H9 (cell line): ENCODE data around the gene TRAF7. TPM values are rescaled to one million over a fixed set of nuclear protein-coding genes. Genes with fewer than 3 reads are reported as not detected.

Experiments
- DNase-seq: peaks from one replicate; pipeline ENCODE4 v3.0.0-alpha.2; 2017
- H2AFZ ChIP-seq: one replicate; pipeline ENCODE4 v1.6.1; 2013; ENCODE audit warnings: mild to moderate bottlenecking, low read length, control low read depth, moderate library complexity
- H2AK5ac ChIP-seq: 2 replicates; pipeline ENCODE4 v1.6.1; 2013; ENCODE audit warnings: low read length, control low read depth, mixed read lengths; ENCODE audit not compliant: insufficient read length
- H2BK120ac ChIP-seq: one replicate; pipeline ENCODE4 v1.6.1; 2013; ENCODE audit warnings: low read depth, mild to moderate bottlenecking, low read length, control low read depth, inconsistent platforms; ENCODE audit not compliant: poor library complexity, severe bottlenecking
- H2BK12ac ChIP-seq: 2 replicates; pipeline ENCODE4 v1.6.1; 2013; ENCODE audit warnings: low read length, control low read depth, mixed read lengths, low read depth; ENCODE audit not compliant: insufficient read length
- H2BK15ac ChIP-seq: 2 replicates; pipeline ENCODE4 v1.6.1; 2013; ENCODE audit warnings: low read depth, low read length, control low read depth
- H2BK20ac ChIP-seq: one replicate; pipeline ENCODE4 v1.6.1; 2013; ENCODE audit warnings: low read depth, mild to moderate bottlenecking, low read length, control low read depth, inconsistent platforms; ENCODE audit not compliant: poor library complexity, severe bottlenecking
- H2BK5ac ChIP-seq: 2 replicates; pipeline ENCODE4 v1.6.1; 2013; ENCODE audit warnings: low read length, control low read depth, mixed read lengths; ENCODE audit not compliant: insufficient read length
- H3K14ac ChIP-seq: 2 replicates; pipeline ENCODE4 v1.6.1; 2013; ENCODE audit warnings: low read length, control low read depth; ENCODE audit not compliant: insufficient read depth
- H3K18ac ChIP-seq: 2 replicates; pipeline ENCODE4 v1.6.1; 2013; ENCODE audit warnings: low read depth, mild to moderate bottlenecking, mixed read lengths, low read length, control low read depth; ENCODE audit not compliant: insufficient read length
- H3K23ac ChIP-seq: 2 replicates; pipeline ENCODE4 v1.6.1; 2013; ENCODE audit warnings: low read length, control low read depth, mixed read lengths, low read depth; ENCODE audit not compliant: insufficient read length
- H3K23me2 ChIP-seq: 2 replicates; pipeline ENCODE4 v1.6.1; 2013; ENCODE audit warnings: low read depth, mild to moderate bottlenecking, mixed read lengths, low read length, control low read depth; ENCODE audit not compliant: insufficient read length, poor library complexity, severe bottlenecking
- H3K27ac ChIP-seq: 2 replicates; pipeline ENCODE4 v1.5.1; 2013; ENCODE audit warnings: low read length, control low read depth, mixed read lengths, low read depth; ENCODE audit not compliant: insufficient read length
- H3K27me3 ChIP-seq: 2 replicates; pipeline ENCODE4 v1.6.1; 2013; ENCODE audit warnings: low read length, control low read depth, inconsistent platforms; ENCODE audit not compliant: insufficient read depth
- H3K4ac ChIP-seq: 2 replicates; pipeline ENCODE4 v1.6.1; 2013; ENCODE audit warnings: low read depth, mild to moderate bottlenecking, control low read depth, inconsistent platforms, low read length, moderate library complexity
- H3K4me1 ChIP-seq: 2 replicates; pipeline ENCODE4 v1.6.1; 2013; ENCODE audit warnings: low read length, control low read depth, inconsistent platforms; ENCODE audit not compliant: insufficient read depth
- H3K4me2 ChIP-seq: 2 replicates; pipeline ENCODE4 v1.6.1; 2013; ENCODE audit warnings: low read length, control low read depth, mixed read lengths; ENCODE audit not compliant: insufficient read length, insufficient read depth
- H3K56ac ChIP-seq: 2 replicates; pipeline ENCODE4 v1.6.1; 2013; ENCODE audit warnings: low read depth, mild to moderate bottlenecking, mixed read lengths, low read length, control low read depth; ENCODE audit not compliant: insufficient read length
- H3K79me1 ChIP-seq: 2 replicates; pipeline ENCODE4 v1.6.1; 2013; ENCODE audit warnings: low read depth, mild to moderate bottlenecking, moderate library complexity, low read length, control low read depth, inconsistent platforms; ENCODE audit not compliant: insufficient read depth, poor library complexity, severe bottlenecking
- H3K79me2 ChIP-seq: 2 replicates; pipeline ENCODE4 v1.6.1; 2013; ENCODE audit warnings: low read length, control low read depth, inconsistent platforms; ENCODE audit not compliant: insufficient read depth
- H3K9ac ChIP-seq: 2 replicates; pipeline ENCODE4 v1.6.1; 2013; ENCODE audit warnings: low read length, control low read depth, mixed read lengths; ENCODE audit not compliant: insufficient read length; ENCODE audit errors: extremely low read depth
- H3K9me3 ChIP-seq: one replicate; pipeline ENCODE4 v1.6.1; 2013; ENCODE audit warnings: low read depth, low read length, inconsistent platforms; ENCODE audit not compliant: control insufficient read depth
- H3T11ph ChIP-seq: one replicate; pipeline ENCODE4 v1.6.1; 2013; ENCODE audit warnings: mild to moderate bottlenecking, low read length, control low read depth, inconsistent platforms
- H4K20me1 ChIP-seq: one replicate; pipeline ENCODE4 v1.6.1; 2013; ENCODE audit not compliant: control insufficient read depth, insufficient read length, insufficient read depth
- H4K5ac ChIP-seq: 2 replicates; pipeline ENCODE4 v1.6.1; 2013; ENCODE audit warnings: low read depth, mild to moderate bottlenecking, mixed read lengths, low read length, control low read depth; ENCODE audit not compliant: insufficient read length
- H4K8ac ChIP-seq: replicated peaks from 2 replicates; pipeline ENCODE4 v1.6.1; 2013; ENCODE audit warnings: low read length, control low read depth, mixed read lengths, low read depth; ENCODE audit not compliant: insufficient read length
- H4K91ac ChIP-seq: 2 replicates; pipeline ENCODE4 v1.6.1; 2013; ENCODE audit warnings: low read depth, mild to moderate bottlenecking, moderate library complexity, mixed read lengths, low read length, control low read depth; ENCODE audit not compliant: insufficient read length
- H3K27ac Mint-ChIP-seq, 3 experiments: 2 replicates in 2 of 3; 3 replicates in 1 of 3; pipeline ENCODE4 v1.8.0; 2020 to 2021; ENCODE audit warnings: mixed read lengths in 3 of 3, mild to moderate bottlenecking in 1 of 3, moderate library complexity in 1 of 3
- H3K27me3 Mint-ChIP-seq: 2 replicates; pipeline ENCODE4 v1.8.0; 2021; ENCODE audit warnings: low read depth, mild to moderate bottlenecking, moderate library complexity, mixed read lengths
- H3K36me3 Mint-ChIP-seq, 3 experiments: 2 replicates in 2 of 3; 3 replicates in 1 of 3; pipeline ENCODE4 v1.8.0; 2020 to 2021; ENCODE audit warnings: low read depth in 3 of 3, mixed read lengths in 3 of 3; ENCODE audit not compliant: insufficient read depth in 1 of 3
- H3K4me1 Mint-ChIP-seq, 2 experiments: 2 replicates each; pipeline ENCODE4 v1.8.0; 2020; ENCODE audit warnings: mixed read lengths in 2 of 2
- H3K4me3 Mint-ChIP-seq, 2 experiments: 2 replicates in 1 of 2; 3 replicates in 1 of 2; pipeline ENCODE4 v1.8.0; 2020 to 2021; ENCODE audit warnings: mild to moderate bottlenecking in 2 of 2, mixed read lengths in 2 of 2, moderate library complexity in 1 of 2
- H3K9me3 Mint-ChIP-seq, 2 experiments: 2 replicates in 1 of 2; 3 replicates in 1 of 2; pipeline ENCODE4 v1.8.0; 2020; ENCODE audit warnings: mild to moderate bottlenecking in 2 of 2, mixed read lengths in 2 of 2, moderate library complexity in 1 of 2
- CTCF ChIP-seq: fragments of 200-600 bp; sonication (generic); conservative IDR thresholded peaks from 3 replicates; pipeline ENCODE4 v1.8.0; 2021; ENCODE audit warnings: antibody characterized with exemption, mild to moderate bottlenecking
- WGBS: extraction: QIAGEN DNeasy Blood & Tissue Kit; methylation state at CpG from one replicate; pipeline ENCODE4 v1.1.7; 2013; ENCODE audit warnings: missing lambda C conversion rate, low lambda C conversion rate, mixed read lengths; ENCODE audit not compliant: insufficient read length; ENCODE audit errors: extremely low coverage; 5-methylcytosine and 5-hydroxymethylcytosine counted together
- total RNA-seq: library from RNA; stranded (reverse); gene quantifications from 2 replicates; pipeline ENCODE4 v1.2.1, GENCODE V29; 2021

Gene TRAF7
- total RNA-seq, 1 experiment from 2014 or later: 108 TPM

GRCh38 chr16:2162676-2163118 is 7.1 kb downstream of the TRAF7 start:
- Mint-ChIP-seq H3K36me3 (peaks cover 9 to 28% (median 24%) of the 10 kb centered on the region in 3 experiments), H3K4me3 (no peak overlapping the region)
- H3K9me3 ChIP-seq: no peaks in the 10 kb centered on the region

More at GRCh38 chr16:2162676-2163118, 7.1 kb downstream of the TRAF7 start:
- peaks cover 3 to 14% of the 10 kb centered on the region in 2 experiments; a peak in 3 of 4 replicates for H3K4me1 Mint-ChIP-seq
- no peaks in the 10 kb centered on the region for H3K9me3 Mint-ChIP-seq
- Histone ChIP-seq H3K79me1 (peaks cover 9% of the 10 kb centered on the region), H3K23ac (no peak overlapping the region), H3K79me2 (peaks cover 31% of the 10 kb centered on the region; the same call in 1 of the 2 replicates), H4K91ac (no peak overlapping the region), H2BK5ac (no peak overlapping the region), H2AFZ (no peak overlapping the region), H3K18ac (no peak overlapping the region), H4K5ac (no peak overlapping the region), H3K56ac (no peak overlapping the region), H3K27ac (no peak overlapping the region), H4K8ac (no peak overlapping the region), H4K20me1 (peaks cover 2% of the 10 kb centered on the region), H3K4ac (no peak overlapping the region), H3K4me1 (no peaks in the 10 kb centered on the region), H2BK120ac (no peak overlapping the region), H3T11ph (no peak overlapping the region), H2BK20ac (no peak overlapping the region), H3K27me3 (no peaks in the 10 kb centered on the region), H3K14ac (no peak overlapping the region), H3K9ac (no peak overlapping the region), H2AK5ac (no peak overlapping the region), H3K23me2 (no peaks in the 10 kb centered on the region), H2BK12ac (no peak overlapping the region), H2BK15ac (no peak overlapping the region), H3K4me2 (no peak overlapping the region)
- H3K27ac Mint-ChIP-seq: no peak overlapping the region
- no peaks in the 10 kb centered on the region for H3K27me3 Mint-ChIP-seq
- no peak for TF ChIP-seq CTCF
- no peak for DNase-seq
- no CpG with 5 or more reads among the region's 13 CpGs for WGBS
